GM19455 (cell line): ENCODE data around the gene ORM1.
"Not testable (repeated sequence)": the region's sequence is repeated elsewhere in the genome, so short reads cannot be mapped to it uniquely, and the experiment has no call there.

Experiments used
- ATAC-seq: cut with Tn5 transposase; IDR thresholded peaks from one replicate; pipeline ENCODE4 v1.9.1; 2021; ENCODE audit not compliant: unreplicated experiment

ORM1 gene

DNA sequence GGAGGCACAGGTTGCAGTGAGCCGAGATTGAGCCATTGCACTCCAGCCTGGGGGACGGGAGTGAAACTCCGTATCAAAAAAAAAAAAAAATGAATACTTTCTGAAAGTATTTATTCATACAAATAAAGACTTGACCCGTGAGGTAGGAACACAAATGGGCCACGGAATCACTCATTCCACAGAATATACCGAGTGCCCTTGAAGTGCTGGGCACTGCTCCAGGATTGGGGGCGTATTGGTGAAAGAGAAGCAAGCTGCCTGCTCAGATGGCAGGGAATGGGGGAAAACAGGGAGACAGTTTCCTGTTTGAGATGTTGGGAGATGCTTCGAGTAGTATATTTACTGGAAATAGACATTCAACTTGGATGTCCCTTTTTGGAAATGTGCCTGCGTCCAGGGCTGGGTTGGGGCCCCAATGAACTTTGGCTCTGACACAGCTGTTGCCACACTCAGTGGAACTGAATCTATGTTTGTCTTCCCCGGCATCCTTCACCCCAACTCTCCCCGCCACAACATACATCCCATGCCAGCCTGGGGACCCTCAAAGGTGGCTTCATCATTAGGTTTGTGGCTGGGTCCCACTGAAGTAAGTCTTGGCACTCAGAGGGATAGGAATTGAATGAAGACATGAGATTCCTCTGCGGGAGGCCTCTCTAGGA is 609 bp upstream of the ORM1 start:
- not testable (repeated sequence) for ATAC-seq

DNA sequence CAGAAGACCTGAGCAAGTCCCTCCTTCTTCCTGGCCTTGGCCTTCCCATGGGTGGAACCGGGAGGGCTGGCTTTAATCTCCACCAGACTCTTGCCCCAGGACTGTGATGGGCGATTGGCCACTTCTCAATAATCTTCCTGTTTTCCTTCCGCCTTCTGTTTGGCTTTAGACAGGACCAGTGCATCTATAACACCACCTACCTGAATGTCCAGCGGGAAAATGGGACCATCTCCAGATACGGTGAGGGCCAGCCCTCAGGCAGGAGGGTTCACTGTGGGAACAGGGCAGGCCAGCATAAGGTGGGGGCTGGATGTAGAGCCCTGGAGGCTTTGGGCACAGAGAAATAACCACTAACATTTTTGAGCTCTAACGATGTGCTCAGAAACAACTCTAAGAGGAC is 951 bp downstream of the ORM1 start:
- ATAC-seq = not testable (repeated sequence)

DNA sequence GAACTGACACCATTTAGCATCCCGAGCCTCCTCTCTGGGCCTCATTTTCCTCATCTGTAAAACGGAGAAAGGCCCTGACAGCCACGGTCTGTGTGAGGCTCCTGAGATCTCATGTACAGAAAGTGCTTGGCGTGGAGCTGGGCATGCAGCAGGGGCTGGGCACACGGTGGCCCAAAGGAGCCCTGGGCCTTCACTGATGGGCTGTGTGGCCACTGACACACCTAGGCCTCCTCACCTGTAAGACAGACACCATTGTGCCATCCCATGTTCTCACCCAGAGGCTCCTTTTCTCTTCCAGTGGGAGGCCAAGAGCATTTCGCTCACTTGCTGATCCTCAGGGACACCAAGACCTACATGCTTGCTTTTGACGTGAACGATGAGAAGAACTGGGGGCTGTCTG is 1.6 kb downstream of the ORM1 start:
- no peak for ATAC-seq

DNA sequence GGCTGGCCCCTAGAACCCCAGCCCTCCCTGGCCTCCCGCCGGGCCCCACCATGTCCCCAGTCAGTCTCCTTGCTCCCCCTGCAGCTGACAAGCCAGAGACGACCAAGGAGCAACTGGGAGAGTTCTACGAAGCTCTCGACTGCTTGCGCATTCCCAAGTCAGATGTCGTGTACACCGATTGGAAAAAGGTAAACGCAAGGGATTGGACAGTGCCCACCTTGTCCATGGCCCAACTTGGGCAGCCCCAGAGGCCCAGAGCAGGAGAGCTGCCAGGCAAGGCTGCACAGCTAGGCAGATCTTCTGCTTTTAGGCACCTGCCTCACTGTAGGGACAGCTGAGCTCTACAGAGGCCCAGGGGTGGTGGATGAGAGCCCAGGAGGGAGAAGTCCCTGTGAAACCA is 2.1 kb downstream of the ORM1 start:
- ATAC-seq = not testable (repeated sequence)

DNA sequence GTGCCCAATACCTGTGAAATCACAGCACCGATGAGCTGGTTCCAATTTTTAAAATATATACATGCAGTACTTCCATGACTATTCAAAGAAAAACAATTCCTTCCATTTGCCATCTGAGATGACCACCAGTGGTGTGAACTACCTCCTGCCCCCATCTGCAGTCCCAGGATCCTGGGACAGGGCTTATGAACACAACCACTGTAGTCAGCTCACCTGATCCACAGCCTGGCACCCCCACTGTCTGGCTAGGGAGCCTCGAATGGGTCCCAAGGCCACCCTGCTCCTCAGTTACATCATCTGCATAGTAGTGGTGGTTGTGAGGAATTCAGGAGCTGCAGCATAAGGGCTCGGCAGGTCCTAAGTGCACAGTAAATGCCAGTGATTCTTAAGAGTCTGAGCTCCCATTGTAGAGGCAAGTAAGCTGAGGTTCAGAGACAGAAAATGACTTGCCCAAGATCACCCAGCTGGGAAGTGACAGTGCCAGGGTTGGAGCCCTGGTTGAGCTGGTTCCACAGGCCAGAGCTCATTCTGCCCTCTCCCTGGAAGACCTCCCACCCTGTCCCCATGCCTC is 2.9 kb downstream of the ORM1 start:
- ATAC-seq = not testable (repeated sequence)

DNA sequence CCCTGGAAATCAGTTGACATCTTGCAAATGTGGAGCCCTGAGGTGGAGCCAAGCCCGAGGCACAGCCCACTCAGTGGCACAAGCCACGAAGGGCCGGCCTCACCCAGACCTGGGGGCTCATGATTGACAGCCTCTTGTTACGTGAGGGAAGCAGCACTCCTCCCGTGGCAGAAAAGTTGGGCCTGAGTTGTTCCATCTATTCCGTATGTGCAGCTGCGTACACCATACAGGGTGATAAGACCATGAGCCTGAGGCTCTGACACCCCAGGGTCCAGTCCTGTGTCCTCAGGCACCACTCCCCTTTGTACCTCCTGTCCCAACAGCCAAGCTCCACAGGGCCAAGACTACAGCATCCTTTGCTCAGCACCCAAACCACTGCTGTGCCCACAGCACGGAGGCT is 4.9 kb downstream of the ORM1 start:
- ATAC-seq = no peak

DNA sequence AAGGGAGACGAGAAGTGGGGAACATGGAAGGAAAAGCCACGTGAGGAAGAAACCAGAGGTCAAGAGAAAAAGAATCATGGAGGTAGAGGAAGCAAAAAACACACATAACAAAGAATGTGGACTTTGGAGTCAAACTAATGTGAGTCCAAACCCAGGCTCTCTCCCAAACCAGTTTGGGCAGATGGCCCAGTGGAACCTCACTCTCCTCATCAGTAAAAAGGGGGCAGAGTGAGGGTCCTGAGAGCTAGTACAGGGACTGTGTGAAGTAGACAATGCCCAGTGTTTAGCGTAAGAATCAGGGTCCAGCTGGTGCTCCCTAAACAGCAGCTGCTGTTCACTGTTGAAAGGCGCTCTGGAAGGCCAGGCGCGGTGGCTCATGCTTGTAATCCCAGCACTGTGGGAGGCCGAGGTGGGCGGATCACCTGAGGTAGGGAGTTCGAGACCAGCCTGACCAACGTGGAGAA is 5.5 kb downstream of the ORM1 start:
- not testable (repeated sequence) for ATAC-seq

DNA sequence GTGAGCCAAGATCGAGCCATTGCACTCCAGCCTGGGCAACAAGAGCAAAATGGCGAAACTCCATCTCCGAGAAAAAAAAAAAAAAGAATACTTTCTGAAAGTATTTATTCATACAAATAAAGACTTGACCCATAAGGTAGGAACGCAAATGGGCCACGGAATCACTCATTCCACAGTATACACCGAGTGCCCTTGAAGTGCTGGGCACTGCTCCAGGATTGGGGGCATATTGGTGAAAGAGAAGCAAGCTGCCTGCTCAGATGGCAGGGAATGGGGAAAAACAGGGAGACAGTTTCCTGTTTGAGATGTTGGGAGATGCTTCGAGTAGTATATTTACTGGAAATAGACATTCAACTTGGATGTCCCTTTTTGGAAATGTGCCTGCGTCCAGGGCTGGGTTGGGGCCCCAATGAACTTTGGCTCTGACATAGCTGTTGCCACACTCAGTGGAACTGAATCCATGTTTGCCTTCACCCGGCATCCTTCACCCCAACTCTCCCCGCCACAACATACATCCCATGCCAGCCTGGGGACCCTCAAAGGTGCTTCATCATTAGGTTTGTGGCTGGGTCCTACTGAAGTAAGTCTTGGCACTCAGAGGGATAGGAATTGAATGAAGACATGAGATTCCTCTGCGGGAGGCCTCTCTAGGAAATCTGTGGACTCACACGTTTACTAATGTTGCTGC is 6.2 kb downstream of the ORM1 start:
- ATAC-seq = not testable (repeated sequence)

DNA sequence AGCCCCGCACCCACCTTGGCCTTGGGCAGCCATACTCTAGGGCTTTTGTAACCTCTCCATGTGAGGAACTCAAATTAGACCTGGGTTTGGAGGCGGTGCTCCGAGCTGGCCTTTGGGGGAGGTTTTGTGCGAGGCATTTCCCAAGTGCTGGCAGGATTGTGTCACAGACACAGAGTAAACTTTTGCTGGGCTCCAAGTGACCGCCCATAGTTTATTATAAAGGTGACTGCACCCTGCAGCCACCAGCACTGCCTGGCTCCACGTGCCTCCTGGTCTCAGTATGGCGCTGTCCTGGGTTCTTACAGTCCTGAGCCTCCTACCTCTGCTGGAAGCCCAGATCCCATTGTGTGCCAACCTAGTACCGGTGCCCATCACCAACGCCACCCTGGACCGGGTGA is 6.7 kb downstream of the ORM1 start, which contains the start of gene ORM2:
Gene ORM2 (plus strand): TSS at position 245 of the 398 bp plus-strand sequence. CDS start 36 bp downstream, at position 281.
- ATAC-seq = not testable (repeated sequence)

DNA sequence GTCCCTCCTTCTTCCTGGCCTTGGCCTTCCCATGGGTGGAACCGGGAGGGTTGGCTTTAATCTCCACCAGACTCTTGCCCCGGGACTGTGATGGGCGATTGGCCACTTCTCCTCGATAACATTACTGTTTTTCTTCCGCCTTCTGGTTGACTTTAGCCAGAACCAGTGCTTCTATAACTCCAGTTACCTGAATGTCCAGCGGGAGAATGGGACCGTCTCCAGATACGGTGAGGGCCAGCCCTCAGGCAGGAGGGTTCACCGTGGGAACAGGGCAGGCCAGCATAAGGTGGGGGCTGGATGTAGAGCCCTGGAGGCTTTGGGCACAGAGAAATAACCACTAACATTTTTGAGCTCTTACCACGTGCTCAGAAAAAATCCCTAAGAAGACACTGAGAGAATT is 7.7 kb downstream of the ORM1 start:
- no peak for ATAC-seq

DNA sequence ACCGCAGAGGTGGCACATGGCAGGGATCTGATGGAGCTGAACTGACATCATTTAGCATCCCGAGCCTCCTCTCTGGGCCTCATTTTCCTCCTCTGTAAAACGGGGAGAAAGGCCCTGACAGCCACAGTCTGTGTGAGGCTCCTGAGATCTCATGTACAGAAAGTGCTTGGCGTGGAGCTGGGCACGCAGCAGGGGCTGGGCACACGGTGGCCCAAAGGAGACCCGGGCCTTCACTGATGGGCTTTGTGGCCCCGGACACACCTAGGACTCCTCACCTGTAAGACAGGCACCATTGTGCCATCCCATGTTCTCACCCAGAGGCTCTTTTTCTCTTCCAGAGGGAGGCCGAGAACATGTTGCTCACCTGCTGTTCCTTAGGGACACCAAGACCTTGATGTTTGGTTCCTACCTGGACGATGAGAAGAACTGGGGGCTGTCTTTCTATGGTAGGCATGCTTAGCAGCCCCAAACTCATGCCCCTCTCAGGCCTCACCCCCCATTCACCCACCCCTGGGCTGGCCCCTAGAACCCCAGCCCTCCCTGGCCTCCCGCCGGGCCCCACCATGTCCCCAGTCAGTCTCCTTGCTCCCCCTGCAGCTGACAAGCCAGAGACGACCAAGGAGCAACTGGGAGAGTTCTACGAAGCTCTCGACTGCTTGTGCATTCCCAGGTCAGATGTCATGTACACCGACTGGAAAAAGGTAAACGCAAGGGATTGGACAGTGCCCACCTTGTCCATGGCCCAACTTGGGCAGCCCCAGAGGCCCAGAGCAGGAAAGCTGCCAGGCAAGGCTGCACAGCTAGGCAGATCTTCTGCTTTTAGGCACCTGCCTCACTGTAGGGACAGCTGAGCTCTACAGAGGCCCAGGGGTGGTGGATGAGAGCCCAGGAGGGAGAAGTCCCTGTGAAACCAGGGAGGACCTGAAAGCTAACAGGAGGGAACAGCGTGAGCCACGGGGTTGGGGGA is 8.6 kb downstream of the ORM1 start:
- ATAC-seq = not testable (repeated sequence)

DNA sequence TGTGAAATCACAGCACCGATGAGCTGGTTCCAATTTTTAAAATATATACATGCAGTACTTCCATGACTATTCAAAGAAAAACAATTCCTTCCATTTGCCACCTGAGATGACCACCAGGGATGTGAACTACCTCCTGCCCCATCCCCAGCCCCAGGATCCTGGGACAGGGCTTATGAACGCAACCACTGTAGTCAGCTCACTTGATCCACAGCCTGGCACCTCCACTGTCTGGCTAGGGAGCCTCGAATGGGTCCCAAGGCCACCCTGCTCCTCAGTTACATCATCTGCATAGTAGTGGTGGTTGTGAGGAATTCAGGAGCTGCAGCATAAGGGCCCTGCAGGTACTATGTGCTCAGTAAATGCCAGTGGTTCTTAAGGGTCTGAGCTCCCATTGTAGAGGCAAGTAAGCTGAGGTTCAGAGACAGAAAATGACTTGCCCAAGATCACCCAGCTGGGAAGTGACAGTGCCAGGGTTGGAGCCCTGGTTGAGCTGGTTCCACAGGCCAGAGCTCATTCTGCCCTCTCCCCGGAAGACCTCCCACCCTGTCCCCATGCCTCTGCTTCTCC is 9.7 kb downstream of the ORM1 start:
- ATAC-seq = not testable (repeated sequence)

DNA sequence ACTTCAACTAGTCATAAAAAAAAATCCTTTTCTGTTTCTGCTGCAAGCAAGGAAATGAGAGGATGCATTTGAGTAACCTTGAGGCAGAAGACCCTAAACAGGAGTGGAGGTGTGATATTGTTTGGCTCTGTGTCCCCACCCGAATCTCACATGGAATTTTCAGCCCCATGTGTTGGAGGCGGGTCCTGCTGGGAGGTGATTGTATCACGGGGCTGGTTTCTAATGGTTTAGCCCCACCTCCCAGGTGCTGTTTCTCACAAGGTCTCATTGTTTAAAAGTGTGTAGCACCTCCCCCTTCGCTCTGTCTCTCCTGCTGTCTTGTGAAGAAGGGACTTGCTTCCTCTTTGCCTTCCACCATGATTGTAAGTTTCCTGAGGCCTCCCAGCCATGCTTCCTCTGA is 10.8 kb downstream of the ORM1 start:
- not testable (repeated sequence) for ATAC-seq

DNA sequence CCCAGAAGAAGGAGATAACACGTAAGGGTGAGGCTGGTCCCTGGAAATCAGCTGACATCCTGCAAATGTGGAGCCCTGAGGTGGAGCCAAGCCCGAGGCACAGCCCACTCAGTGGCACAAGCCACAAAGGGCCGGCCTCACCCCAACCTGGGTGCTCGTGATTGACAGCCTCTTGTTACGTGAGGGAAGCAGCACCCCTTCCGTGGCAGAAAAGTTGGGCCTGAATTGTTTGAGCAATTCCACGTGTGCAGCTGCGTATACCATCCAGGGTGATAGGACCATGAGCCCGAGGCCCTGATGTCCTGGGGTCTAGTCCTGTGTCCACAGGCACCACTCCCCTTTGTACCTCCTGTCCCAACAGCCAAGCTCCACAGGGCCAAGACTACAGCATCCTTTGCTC is 11.6 kb downstream of the ORM1 start:
- no peak for ATAC-seq

DNA sequence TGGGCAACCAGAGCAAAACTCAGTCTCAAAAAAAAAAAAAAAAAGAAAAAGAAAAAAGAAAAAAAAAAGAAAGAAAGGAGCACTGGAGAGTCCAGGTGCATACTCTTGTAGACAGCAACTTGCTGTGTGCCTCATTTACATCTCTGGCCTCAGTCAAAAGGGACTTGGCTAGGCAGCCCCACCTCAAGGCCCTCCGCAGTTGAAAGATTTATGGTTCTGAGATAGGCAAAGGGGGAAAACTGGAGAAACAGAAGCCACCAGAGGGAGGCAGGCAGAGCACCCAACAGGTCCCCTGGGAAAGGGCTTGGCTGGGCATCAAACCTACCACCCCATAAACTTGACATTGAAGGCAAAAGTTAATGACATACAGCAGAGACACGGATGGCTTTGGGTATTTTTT is 12.8 kb downstream of the ORM1 start:
- ATAC-seq = no peak

DNA sequence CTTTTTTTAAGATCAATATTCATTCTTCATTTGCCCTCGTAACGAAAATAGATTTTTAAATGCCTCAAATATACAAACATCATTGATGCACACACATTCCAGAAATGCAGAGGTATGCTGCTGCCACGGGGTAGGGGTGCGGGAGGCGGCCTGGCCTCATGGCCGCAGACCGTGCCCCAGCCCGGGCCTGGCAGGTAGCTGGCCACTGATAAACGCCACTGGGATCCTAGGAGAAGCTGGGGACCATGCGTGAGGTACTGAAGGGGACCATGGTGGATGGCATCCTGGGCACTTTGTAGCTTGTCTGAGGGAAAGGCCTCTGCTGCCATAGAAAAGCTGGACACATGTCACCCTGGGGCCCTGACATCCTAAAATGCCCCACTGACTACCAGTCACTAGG is 13.3 kb downstream of the ORM1 start:
- no peak for ATAC-seq

DNA sequence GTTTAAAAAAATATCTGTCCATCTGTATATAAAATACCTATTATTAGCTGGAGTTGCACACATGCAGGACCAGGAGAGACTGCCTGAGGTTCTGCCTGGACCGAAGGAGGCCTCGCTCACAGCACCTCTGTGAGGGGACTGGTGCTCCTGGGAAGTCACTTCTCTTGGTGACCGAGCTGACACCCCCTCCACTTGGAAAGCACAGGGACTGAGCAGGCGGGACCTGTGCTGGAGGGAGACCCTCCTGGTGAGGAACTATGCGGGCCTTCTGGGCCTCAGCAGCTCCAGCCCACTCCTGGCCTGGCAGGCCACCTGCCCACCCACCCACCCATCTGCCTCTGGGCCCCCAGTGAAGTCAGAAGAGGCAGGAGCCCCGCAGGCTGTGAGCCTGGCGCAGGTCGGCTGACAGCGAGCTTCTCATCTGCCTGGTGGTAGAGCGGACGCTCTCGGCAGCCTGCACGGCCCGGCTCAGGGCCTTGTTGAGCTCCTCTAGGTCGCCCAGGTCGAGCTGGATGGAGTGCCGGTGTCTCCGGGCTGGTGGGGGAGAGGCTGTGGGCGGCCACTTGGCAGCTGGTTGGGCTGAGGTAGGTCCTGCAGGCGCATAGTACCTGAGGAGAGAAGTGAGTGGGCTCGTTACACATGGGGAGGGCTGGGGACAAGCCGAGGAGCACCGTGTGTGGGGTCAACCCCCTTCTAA is 13.9 kb downstream of the ORM1 start:
- ATAC-seq = no peak

DNA sequence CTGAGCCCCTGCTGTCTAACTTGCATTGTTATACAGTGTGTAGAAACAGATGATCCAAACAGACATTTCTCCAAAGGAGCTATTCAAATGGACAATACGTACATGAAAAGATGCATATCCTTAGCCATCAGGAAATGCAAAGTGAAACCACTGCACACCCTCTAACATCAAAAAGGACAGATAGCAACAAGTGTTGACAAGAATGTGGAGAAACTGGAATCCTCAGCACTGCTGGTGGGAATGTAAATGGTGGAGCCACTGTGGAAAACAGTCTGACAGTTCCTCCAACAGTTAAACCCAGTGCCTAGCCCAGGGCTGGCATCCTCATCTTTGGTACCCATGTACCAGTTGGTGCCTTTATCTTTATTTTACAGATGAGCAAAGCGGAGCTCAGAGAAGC is 15.3 kb downstream of the ORM1 start:
- ATAC-seq = no peak

DNA sequence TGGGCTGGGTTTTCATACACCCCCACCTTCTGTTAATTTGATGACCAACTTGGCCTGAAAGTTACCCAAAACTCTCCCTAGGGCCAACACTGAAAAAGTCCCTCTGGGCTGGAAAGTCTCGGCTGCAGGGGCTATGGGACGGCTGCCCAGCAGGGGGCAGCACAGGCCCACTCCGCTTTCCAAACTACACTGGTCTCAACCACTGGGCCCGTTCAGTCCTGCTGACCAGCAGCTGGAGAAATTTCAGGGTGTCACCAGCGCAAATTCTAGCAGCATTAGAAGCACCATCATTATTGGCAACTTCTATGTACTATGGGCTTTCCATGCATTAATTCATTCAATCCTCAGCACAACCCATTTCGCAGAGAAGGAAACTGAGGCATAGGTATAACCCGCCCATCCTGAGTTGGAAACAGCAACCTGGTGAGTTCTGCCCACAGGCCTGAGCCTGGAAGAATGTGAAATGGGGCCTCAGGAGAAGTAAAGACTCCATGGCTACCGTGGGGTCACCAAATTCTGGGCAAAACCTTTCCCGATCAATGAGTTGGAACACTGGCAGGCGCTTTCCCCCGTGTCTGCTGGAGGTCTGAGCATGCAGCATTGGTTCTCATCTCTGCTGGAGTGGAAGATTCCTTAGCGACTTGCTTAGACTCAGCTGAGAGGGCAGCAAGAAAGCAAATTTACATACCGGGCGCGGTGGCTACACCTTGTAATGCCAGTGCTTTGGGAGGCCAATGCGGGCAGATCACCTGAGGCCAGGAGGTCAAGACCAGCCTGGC is 16.4 kb downstream of the ORM1 start:
- ATAC-seq = no peak
